Measurements from ENCODE around the gene NTN1.

DNA sequence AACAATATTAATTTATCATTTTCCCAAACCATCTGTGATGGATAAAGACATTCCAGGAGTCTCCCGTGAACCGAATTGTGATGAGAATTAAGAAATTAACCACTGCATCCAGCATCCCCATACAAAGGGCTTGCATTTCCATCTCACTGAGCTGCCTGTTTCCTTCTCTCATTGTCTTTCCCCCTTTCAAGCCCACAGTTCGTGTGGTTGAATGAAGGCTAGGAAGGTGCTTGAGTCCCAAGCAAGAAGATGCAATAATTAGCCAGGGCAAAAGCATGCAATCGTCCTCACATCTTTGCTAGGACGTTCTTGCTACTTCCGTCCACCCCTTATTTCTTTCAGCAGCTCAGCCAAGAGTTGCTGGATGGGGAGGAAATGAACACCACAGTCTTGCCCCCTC lies 146.1 kb downstream of the NTN1 start:
- TF ChIP-seq EZH2phosphoT487 (conservative IDR thresholded peaks at IDR 0.05; ENCODE audit: low read length) = no peak
- TF ChIP-seq, protein P1, sequence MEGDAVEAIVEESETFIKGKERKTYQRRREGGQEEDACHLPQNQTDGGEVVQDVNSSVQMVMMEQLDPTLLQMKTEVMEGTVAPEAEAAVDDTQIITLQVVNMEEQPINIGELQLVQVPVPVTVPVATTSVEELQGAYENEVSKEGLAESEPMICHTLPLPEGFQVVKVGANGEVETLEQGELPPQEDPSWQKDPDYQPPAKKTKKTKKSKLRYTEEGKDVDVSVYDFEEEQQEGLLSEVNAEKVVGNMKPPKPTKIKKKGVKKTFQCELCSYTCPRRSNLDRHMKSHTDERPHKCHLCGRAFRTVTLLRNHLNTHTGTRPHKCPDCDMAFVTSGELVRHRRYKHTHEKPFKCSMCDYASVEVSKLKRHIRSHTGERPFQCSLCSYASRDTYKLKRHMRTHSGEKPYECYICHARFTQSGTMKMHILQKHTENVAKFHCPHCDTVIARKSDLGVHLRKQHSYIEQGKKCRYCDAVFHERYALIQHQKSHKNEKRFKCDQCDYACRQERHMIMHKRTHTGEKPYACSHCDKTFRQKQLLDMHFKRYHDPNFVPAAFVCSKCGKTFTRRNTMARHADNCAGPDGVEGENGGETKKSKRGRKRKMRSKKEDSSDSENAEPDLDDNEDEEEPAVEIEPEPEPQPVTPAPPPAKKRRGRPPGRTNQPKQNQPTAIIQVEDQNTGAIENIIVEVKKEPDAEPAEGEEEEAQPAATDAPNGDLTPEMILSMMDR (IDR thresholded peaks at IDR 0.05; ENCODE audit: insufficient read depth, low read length, poor library complexity, severe bottlenecking) = no peak

All from SU-DHL-6 (cell line).